ENCODE data around the gene RELN. TPM values are rescaled to one million over a fixed set of nuclear protein-coding genes. Genes with fewer than 3 reads are reported as not detected.

RELN gene
- total RNA-seq, 1 donor = under 0.01 TPM

DNA sequence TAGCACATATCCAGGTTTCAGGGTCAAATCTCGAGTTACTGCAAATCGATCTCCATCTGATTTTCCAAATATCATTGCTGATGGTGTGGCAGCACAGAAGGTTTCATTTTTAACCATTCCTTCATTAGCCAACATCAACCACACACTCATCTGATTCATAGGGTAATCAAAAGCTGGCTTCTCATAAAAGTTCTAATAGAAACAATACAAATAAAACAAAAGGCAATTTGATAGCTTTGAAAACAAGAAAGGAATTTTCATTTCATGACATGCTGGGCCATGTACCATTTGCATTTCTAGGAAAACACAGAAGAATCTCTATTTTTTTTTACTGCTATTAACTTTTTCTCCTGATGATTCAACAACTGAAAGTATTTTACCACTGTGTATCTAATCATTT lies 395.8 kb downstream of the RELN start:
- no peak for DNase-seq (ENCODE audit: low read depth)
- no peak overlapping the region for H3K4me3 ChIP-seq (ENCODE audit: low read depth, low read length)
- TF ChIP-seq CTCF (IDR thresholded peaks at IDR 0.05; ENCODE audit: insufficient read depth, low read depth, low read length) = no peak

GRCh38 chr7:103592844-103593243 lies 396.6 kb downstream of the RELN start:
- H3K4me3 ChIP-seq (ENCODE audit: low read depth, low read length) = no peak overlapping the region
- no peak for DNase-seq (ENCODE audit: low read depth)
- TF ChIP-seq CTCF (IDR thresholded peaks at IDR 0.05; ENCODE audit: insufficient read depth, low read depth, low read length) = no peak

DNA sequence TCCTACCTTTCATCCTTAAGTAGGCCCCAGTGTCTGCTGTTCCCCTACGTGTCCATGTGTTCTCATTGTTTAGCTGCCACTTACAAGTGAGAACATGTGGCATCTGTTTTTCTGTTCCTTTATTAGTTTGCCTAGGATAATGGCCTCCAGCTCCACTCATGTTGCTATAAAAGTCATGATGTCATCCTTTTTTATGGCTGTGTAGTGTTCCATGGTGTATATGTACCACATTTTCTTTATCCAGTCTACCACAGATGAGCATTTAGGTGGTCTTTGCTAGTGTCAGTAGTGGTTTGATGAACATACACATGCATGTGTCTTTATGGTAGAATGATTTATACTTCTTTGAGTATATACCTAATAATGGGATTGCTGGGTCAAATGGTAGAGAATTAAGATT lies 397.3 kb downstream of the RELN start:
- H3K4me3 ChIP-seq (ENCODE audit: low read depth, low read length) = no peak overlapping the region
- no peak for TF ChIP-seq CTCF (IDR thresholded peaks at IDR 0.05; ENCODE audit: insufficient read depth, low read depth, low read length)
- no peak for DNase-seq (ENCODE audit: low read depth)

DNA sequence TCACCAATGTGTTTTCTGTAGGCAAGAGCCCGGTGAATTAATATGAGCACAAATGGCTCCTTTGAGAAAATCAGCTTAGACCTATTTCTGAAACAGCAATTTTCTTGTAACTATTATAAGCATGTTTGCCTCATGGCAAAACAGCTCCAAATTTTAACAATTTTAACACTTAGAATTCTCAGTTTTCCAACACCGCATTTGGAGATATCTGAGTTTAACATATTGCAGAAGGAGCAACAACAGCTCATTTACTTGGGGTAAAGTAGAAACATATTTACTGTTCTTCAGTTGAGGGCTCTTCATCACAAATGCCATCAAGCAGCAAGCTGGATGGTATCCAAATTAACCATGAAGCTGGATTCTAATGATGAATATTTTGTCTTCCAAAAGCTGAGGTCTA lies 409.4 kb downstream of the RELN start:
- H3K4me3 ChIP-seq (ENCODE audit: low read depth, low read length) = no peak overlapping the region
- no peak for TF ChIP-seq CTCF (IDR thresholded peaks at IDR 0.05; ENCODE audit: insufficient read depth, low read depth, low read length)
- no peak for DNase-seq (ENCODE audit: low read depth)

DNA sequence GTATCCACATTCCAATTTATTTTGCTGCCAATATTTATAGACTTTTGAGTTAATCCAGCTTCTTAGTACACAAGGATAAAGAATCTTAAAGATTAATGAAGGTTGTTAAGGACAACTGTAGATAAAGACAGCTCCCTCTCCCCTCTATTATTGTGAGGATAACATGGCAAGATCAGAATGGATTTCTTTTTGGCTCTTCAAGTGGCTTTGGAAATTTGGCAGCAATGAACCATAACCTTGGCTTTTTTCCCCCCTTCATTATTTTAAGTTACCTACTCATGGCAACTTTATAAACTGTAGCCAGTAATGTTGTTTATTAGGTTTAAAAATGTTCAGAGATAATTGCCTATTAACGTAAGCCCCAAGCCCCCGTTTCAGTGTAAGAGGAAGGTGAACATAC lies 412.4 kb downstream of the RELN start:
- TF ChIP-seq CTCF (IDR thresholded peaks at IDR 0.05; ENCODE audit: insufficient read depth, low read depth, low read length) = no peak

GRCh38 chr7:103576641-103577040 lies 412.8 kb downstream of the RELN start:
- no peak for TF ChIP-seq CTCF (IDR thresholded peaks at IDR 0.05; ENCODE audit: insufficient read depth, low read depth, low read length)
- H3K4me3 ChIP-seq (ENCODE audit: low read depth, low read length) = no peak overlapping the region
- no peak for DNase-seq (ENCODE audit: low read depth)

More for the DNA sequence above, 412.4 kb downstream of the RELN start:
- DNase-seq (ENCODE audit: low read depth) = no peak
- H3K4me3 ChIP-seq (ENCODE audit: low read depth, low read length) = no peak overlapping the region

DNA sequence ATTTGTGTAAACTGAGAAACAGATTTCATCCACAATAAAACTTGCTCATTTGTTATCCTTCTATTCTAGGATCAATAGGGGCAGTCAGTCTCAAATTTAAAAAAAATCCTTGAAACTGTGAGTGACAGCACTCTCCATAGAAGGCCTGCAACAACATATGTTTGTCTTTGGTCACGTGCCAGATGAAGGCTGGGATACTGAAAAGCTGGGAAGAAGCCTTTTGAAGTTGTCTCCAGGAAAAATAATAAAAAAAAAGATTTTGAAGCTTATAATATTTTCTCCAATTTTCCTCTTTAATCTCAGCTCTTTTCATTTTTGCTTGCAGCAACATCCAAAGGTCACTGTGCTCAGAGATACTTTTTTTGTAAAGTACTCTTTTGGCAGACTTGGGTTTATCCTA lies 414.9 kb downstream of the RELN start:
- H3K4me3 ChIP-seq (ENCODE audit: low read depth, low read length) = no peak overlapping the region
- no peak for TF ChIP-seq CTCF (IDR thresholded peaks at IDR 0.05; ENCODE audit: insufficient read depth, low read depth, low read length)
- no peak for DNase-seq (ENCODE audit: low read depth)

Data from fibroblast of villous mesenchyme (primary cell).